MM.1S (cell line): Measurements from ENCODE around the gene TTF1.

ENCODE experiments used
- DNase-seq: peaks from one replicate; pipeline ENCODE4 v3.0.0-alpha.2; 2015
- H2AFZ ChIP-seq: fragments of 300-600 bp; sonication (generic); 2 replicates; pipeline ENCODE4 v1.6.0; 2016; ENCODE audit warnings: antibody characterized with exemption, low read length
- H3F3A ChIP-seq: fragments of 300-600 bp; sonication (generic); 2 replicates; pipeline ENCODE4 v1.6.1; 2016; ENCODE audit warnings: mild to moderate bottlenecking, antibody characterized with exemption, low read length, moderate library complexity, mixed read lengths; ENCODE audit not compliant: insufficient read depth
- H3K27ac ChIP-seq: fragments of 300-600 bp; sonication (generic); 2 replicates; pipeline ENCODE4 v1.5.1; 2016; ENCODE audit warnings: mild to moderate bottlenecking, low read length
- H3K27me3 ChIP-seq: fragments of 300-600 bp; sonication (generic); replicated peaks from 2 replicates; pipeline ENCODE4 v1.6.0; 2016; ENCODE audit warnings: low read length; ENCODE audit not compliant: insufficient read depth
- H3K36me3 ChIP-seq: fragments of 300-600 bp; sonication (generic); replicated peaks from 2 replicates; pipeline ENCODE4 v1.6.1; 2016; ENCODE audit warnings: mild to moderate bottlenecking, low read length, mixed read lengths; ENCODE audit not compliant: insufficient read depth
- H3K4me1 ChIP-seq: fragments of 300-600 bp; sonication (generic); 2 replicates; pipeline ENCODE4 v1.6.1; 2016; ENCODE audit warnings: low read length, mixed read lengths
- H3K4me2 ChIP-seq: fragments of 300-600 bp; sonication (generic); 2 replicates; pipeline ENCODE4 v1.6.0; 2016; ENCODE audit warnings: low read depth, low read length
- H3K4me3 ChIP-seq: fragments of 300-600 bp; sonication (generic); 2 replicates; pipeline ENCODE4 v1.5.1; 2016; ENCODE audit warnings: low read length, mixed read lengths
- H3K79me2 ChIP-seq: fragments of 300-600 bp; sonication (generic); 2 replicates; pipeline ENCODE4 v1.6.1; 2016; ENCODE audit warnings: mixed run types, low read length, mixed read lengths
- H3K9ac ChIP-seq: fragments of 300-600 bp; sonication (generic); 2 replicates; pipeline ENCODE4 v1.6.1; 2016; ENCODE audit warnings: low read length, mixed read lengths
- H3K9me2 ChIP-seq: fragments of 300-600 bp; sonication (generic); replicated peaks from 2 replicates; pipeline ENCODE4 v1.6.1; 2016; ENCODE audit warnings: mild to moderate bottlenecking, low read length, mixed read lengths; ENCODE audit not compliant: insufficient read depth
- H3K9me3 ChIP-seq: fragments of 300-600 bp; sonication (generic); replicated peaks from 2 replicates; pipeline ENCODE4 v1.6.1; 2016; ENCODE audit warnings: mild to moderate bottlenecking, low read length, mixed read lengths; ENCODE audit not compliant: insufficient read depth
- H4K20me1 ChIP-seq: fragments of 300-600 bp; sonication (generic); 2 replicates; pipeline ENCODE4 v1.6.1; 2016; ENCODE audit warnings: mild to moderate bottlenecking, low read length, moderate library complexity, mixed read lengths; ENCODE audit not compliant: insufficient read depth
- CTCF ChIP-seq: fragments of 300-600 bp; sonication (generic); IDR thresholded peaks from 2 replicates; pipeline ENCODE4 v1.5.1; 2016; ENCODE audit warnings: antibody characterized with exemption, low read length, mixed read lengths
- EZH2 ChIP-seq: fragments of 300-600 bp; sonication (generic); optimal IDR thresholded peaks from 2 replicates; pipeline ENCODE3; 2017; ENCODE audit warnings: low read depth, mild to moderate bottlenecking, antibody characterized with exemption, low read length, mixed read lengths
- EZH2phosphoT487 ChIP-seq: fragments of 300-600 bp; sonication (generic); IDR thresholded peaks from 2 replicates; pipeline ENCODE4 v1.6.1; 2018; ENCODE audit warnings: antibody characterized with exemption, low read length

The TTF1 gene

GRCh38 chr9:132367613-132368313, 38.9 kb downstream of the TTF1 start:
- H3K9me2 ChIP-seq, result no peaks in the 10 kb centered on the region
- H4K20me1 ChIP-seq, result no peaks in the 10 kb centered on the region
- no peaks in the 10 kb centered on the region for H3K79me2 ChIP-seq
- no peak for DNase-seq
- TF ChIP-seq CTCF (no peak), EZH2phosphoT487 (no peak), EZH2 (no peak)
- no peak overlapping the region for H3K4me2 ChIP-seq
- H2AFZ ChIP-seq, result no peak overlapping the region
- no peaks in the 10 kb centered on the region for H3K9me3 ChIP-seq
- H3K27me3 ChIP-seq, result no peaks in the 10 kb centered on the region
- H3F3A ChIP-seq, result no peaks in the 10 kb centered on the region
- no peak overlapping the region for H3K4me3 ChIP-seq
- H3K27ac ChIP-seq, result no peak overlapping the region
- no peak overlapping the region for H3K9ac ChIP-seq
- peaks cover 5% of the 10 kb centered on the region for H3K4me1 ChIP-seq
- no peaks in the 10 kb centered on the region for H3K36me3 ChIP-seq

DNA sequence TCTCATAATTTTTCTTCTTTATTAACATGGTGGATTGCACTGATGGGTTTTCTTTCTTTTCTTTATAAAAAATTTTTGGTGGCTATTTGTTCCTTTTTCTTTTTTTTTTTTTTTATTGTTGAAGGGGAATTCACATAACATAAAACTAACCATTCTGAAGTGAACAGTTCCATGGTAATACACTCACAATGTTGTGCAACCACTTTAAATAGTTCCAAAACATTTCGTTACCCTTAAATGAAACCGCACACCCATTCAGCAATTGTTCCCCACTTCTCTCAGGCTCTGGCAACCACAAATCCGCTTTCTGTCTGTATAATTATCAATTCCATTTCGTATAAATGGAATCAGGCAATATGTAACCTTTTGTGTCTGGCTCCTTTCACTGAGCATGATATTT, 40.2 kb downstream of the TTF1 start:
- H3K4me1 ChIP-seq, result no peaks in the 10 kb centered on the region
- H3K27me3 ChIP-seq, result no peaks in the 10 kb centered on the region
- no peak overlapping the region for H3K27ac ChIP-seq
- DNase-seq, result no peak
- no peak overlapping the region for H2AFZ ChIP-seq
- no peaks in the 10 kb centered on the region for H3K9me3 ChIP-seq
- TF ChIP-seq EZH2phosphoT487, result no peak
- TF ChIP-seq CTCF, result no peak
- TF ChIP-seq EZH2, result no peak
- no peaks in the 10 kb centered on the region for H3K9me2 ChIP-seq
- H3K79me2 ChIP-seq, result no peaks in the 10 kb centered on the region
- no peak overlapping the region for H3K9ac ChIP-seq
- no peak overlapping the region for H3K4me3 ChIP-seq
- H3K36me3 ChIP-seq, result no peaks in the 10 kb centered on the region
- H3K4me2 ChIP-seq, result no peak overlapping the region
- no peaks in the 10 kb centered on the region for H3F3A ChIP-seq
- H4K20me1 ChIP-seq, result no peaks in the 10 kb centered on the region

DNA sequence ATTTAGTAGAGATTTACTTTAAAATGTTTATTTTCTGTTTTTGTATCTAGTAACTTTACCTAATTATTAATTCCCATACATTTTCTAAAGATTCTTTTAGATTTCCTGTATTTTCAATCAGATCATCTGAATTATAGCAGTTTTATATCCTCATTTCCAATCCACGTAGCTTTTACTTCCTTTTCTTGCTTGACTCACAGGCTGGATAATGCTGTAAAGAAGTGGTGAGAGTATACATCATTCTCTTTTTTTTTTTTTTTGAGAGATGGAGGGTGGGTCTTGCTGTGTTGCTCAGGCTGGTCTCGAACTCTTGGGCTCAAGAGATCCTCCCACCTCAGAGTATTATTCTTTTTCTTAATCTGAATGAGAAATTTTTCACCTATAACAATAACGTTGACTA, 40.7 kb downstream of the TTF1 start:
- no peaks in the 10 kb centered on the region for H3K27me3 ChIP-seq
- no peak overlapping the region for H3K4me3 ChIP-seq
- no peak overlapping the region for H3K9ac ChIP-seq
- H2AFZ ChIP-seq, result no peak overlapping the region
- no peak overlapping the region for H3K27ac ChIP-seq
- no peak overlapping the region for H3K4me2 ChIP-seq
- H3K9me3 ChIP-seq, result no peaks in the 10 kb centered on the region
- no peaks in the 10 kb centered on the region for H3K9me2 ChIP-seq
- H3K79me2 ChIP-seq, result no peaks in the 10 kb centered on the region
- no peaks in the 10 kb centered on the region for H3K36me3 ChIP-seq
- no peaks in the 10 kb centered on the region for H4K20me1 ChIP-seq
- no peaks in the 10 kb centered on the region for H3K4me1 ChIP-seq
- H3F3A ChIP-seq, result no peaks in the 10 kb centered on the region
- no peak for TF ChIP-seq EZH2
- TF ChIP-seq CTCF, result no peak
- no peak for TF ChIP-seq EZH2phosphoT487
- no peak for DNase-seq
